DOHH2 (cell line): ENCODE measurements around the gene ERCC4.

Experiments
- CTCF ChIP-seq: fragments of 200-600 bp; sonication (generic); IDR thresholded peaks from one replicate; pipeline ENCODE4 v1.5.1; 2014; ENCODE audit warnings: antibody characterized with exemption, mild to moderate bottlenecking, low read depth, low read length; ENCODE audit not compliant: poor library complexity, severe bottlenecking
- EZH2phosphoT487 ChIP-seq: fragments of 200-600 bp; sonication (generic); IDR thresholded peaks from 2 replicates; pipeline ENCODE4 v1.6.1; 2017; ENCODE audit warnings: borderline replicate concordance, mild to moderate bottlenecking, antibody characterized with exemption, low read length, moderate library complexity, mixed read lengths

- TF ChIP-seq CTCF (no peak), EZH2phosphoT487 (no peak)
These were observed 37.5 kb downstream of the ERCC4 start for GRCh38 chr16:13957197-13958078.
